Right lobe of liver (tissue), 4 donors: Measurements from ENCODE around the gene KBTBD6.

ENCODE experiments used
- CTCF ChIP-seq, 4 donors: fragments of 200-600 bp in 3 of 4; fragments of 450-650 bp in 1 of 4; IDR thresholded peaks; one replicate each; pipeline versions ENCODE4 v1.5.1 to v1.8.0; 2016 to 2022; ENCODE audit warnings: antibody characterized with exemption in 4 of 4, mild to moderate bottlenecking in 2 of 4
- POLR2A ChIP-seq: fragments of 450-650 bp; IDR thresholded peaks from one replicate; pipeline ENCODE4 v1.6.1; 2017; ENCODE audit warnings: antibody characterized with exemption, mild to moderate bottlenecking
- donor health status: DM: no; HTN: no; CAD: no.
- donor health status: DM: no; HTN: no; CAD: no.
- donor health status: DM: no; HTN: yes; CAD: no.

- TF ChIP-seq CTCF (IDR thresholded peaks at IDR 0.05) (no peak), POLR2A (no peak)
Measured at GRCh38 chr13:41111454-41111853, 21.1 kb downstream of the KBTBD6 start.
